ENCODE data around the gene GUCA2B.

Gene GUCA2B

GRCh38 chr1:42165511-42166210 is 12.5 kb downstream of the GUCA2B start:
- no peak for DNase-seq (ENCODE audit: low read depth in 1 of 2, low spot score in 1 of 2)

DNA sequence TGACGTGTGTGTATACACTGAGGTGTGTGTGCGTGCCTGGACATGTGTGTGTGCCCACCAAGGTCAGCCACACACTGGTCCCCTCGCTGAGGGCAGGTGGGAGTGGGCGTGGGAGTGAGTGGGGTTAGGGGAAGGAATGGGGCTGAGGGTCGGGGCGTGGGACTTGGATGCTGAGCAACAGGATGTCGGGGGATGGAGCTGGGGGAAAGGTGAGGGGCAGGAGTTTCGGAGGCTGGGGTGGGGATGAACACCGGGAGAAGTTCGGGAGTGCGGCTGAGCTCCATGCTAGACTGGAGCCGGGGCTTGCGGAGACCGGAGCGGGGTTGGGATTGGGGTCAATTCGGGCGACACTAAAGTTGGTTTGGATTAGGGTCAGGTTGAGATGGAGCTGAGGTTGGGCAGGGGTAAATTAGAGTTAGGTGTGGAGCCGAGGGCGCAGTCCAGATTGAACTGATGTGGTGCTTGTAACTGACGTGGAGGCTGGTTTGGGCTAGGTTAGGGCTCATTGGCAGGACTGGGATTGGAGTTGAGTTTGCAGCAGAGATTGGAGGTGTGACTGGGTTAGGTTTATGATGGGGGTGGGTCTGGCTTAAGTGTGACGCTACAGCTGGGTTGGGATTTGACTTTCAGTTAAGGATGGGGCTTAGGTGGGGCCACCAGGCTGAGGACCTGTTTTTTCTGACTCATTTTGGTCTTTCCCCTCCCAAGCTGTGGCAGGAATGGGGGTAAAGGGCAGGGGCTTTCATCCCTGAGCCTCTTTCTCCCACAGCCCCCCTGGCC is 14.6 kb downstream of the GUCA2B start:
- no peak for DNase-seq (ENCODE audit: low read depth in 1 of 2, low spot score in 1 of 2)

- no peak for DNase-seq (ENCODE audit: low read depth in 1 of 2, low spot score in 1 of 2)
These were observed 15.1 kb downstream of the GUCA2B start for GRCh38 chr1:42168391-42168670.

GRCh38 chr1:42168763-42169162 is 15.6 kb downstream of the GUCA2B start:
- no peak for DNase-seq (ENCODE audit: low read depth in 1 of 2, low spot score in 1 of 2)

GRCh38 chr1:42170779-42171621 is 17.8 kb downstream of the GUCA2B start:
- no peak for DNase-seq (ENCODE audit: low read depth in 1 of 2, low spot score in 1 of 2)

- no peak for DNase-seq (ENCODE audit: low read depth in 1 of 2, low spot score in 1 of 2)
These were observed 18.6 kb downstream of the GUCA2B start for GRCh38 chr1:42171679-42172266.

DNA sequence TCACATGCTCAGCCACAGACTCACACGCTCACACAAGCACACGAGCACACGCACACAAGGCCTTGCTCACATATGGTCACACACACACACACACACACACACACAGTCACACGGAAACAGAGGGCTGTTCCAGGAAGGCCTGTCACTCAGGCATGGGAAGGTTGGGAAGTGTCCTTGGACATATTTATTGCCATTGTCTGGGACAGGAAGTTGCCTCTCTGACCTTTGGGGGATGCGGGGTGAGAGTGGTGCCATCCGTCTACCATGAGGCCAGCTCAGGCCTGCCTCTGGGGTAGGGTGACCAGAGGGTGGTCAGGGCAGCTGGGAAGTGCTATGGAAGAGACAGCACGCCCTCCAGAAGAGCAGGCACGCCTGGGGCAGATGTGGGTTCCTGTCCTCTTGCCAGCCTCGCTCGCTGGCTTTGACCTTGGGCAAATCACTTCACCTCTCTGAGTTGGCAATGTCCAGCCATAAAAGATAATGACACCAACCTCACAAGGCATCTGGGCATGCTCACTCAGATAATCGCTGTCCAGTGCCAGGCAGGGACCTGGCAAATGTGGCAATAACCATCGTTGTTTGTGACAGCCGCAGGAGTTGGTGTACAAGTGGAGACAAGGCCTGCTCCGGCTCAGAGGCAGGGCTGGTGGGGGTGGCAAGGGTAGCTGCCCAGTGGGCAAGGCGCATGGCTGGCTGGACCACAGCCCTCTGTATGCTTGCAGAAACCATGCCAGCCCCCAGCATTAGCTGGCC is 19.3 kb downstream of the GUCA2B start:
- DNase-seq (ENCODE audit: low read depth in 1 of 2, low spot score in 1 of 2) = no peak

DNA sequence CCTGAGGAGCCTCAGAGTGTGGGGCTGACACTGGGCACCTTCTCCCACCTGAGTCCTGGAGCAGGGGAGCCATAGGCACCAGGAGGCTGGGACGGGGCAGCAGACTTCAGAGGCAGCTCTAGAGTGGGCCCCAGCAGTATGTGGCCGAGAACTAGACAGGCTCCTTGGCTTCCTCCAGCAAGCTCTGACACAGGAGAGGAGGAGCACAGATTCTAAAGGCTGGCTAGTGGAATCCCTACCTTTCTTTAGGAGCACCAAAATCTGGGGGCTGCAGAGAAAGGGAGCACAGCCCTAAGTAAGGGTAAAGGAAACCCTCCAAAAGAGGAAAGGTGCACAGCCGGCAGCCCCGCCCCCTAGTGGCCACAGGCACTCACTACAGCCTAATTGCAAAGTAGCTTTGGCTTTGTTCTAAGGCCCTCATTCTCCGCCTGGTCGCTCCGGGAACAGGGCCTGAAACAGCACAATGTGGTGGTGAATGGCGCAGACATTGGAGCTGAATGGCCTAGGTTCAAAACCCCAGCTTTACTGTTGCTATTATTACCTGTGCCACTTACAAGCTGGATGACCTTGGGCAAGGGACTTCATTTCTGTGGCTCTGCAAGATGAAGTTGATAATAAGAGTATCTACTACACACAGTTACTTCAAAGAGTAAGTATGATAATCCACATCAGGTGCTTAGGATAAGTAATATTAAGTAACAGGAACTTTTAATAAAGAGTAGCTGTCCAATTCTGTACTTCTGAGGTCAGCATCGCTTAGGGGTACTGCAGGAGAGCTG is 20.1 kb downstream of the GUCA2B start:
- peak; percentile 50 to 57 for DNase-seq (ENCODE audit: low read depth in 1 of 2, low spot score in 1 of 2)

DNA sequence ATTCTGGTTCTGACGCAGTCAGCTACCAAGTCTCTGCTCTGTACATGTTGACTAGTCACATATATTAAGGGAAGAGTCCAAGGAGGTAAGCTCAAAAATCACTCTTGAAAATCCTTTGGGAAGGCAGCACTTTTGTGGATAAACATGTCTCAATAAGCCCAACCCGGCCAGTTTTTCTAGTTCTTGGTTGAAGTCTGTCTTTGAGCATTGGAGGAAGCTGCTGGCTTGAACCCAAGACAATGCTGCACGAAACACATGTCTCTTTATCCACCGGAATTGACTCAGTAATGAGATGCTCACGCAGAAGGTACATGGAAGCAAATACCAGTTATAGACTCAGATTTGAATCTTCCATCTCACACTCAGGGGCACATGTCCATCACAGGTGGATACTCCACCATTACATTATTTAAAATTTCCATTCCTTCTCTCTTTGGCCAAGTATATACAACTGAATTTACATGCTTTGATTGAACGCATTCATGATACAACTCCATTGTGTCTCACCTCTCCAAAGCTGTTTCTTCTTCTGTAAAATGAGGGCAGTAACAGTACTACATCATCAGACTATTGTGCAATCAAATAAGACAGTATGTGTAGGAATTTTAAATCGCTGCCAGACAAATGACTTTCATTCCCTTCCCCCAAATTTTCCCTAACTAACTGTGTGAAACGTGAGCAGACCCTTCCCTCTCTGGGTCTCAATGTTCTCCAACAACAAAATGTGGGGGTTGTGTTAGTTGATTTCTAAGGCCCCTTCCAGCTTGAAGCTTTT is 20.9 kb downstream of the GUCA2B start:
- DNase-seq (ENCODE audit: low read depth in 1 of 2, low spot score in 1 of 2) = no peak

- DNase-seq (ENCODE audit: low read depth in 1 of 2, low spot score in 1 of 2) = no peak
These were observed 22.3 kb downstream of the GUCA2B start for GRCh38 chr1:42175314-42176054.

GRCh38 chr1:42176902-42177519 is 23.8 kb downstream of the GUCA2B start:
- peak in 1 of 2 donors; percentile 8 for DNase-seq (ENCODE audit: low read depth in 1 of 2, low spot score in 1 of 2)

DNA sequence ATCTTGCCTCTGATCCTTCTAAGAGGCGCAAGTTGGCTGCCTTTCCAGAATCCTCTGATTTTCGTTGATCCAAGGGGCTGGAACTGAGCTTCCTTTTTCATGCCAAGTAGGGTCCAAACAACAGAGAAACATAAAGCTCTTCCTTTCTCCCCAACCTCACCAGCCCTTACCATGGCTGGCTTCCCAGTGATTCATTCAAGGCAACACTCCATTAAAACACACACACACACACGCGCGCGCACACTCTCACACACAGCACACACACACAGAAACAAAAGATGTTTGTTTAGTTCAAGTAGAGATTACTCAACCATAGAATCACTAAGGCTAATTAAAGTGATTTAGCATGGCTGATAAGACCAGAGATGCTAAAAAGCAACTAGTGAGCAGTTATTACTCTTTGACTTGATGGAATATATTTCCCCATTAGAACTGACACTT is 24.4 kb downstream of the GUCA2B start:
- no peak for DNase-seq (ENCODE audit: low read depth in 1 of 2, low spot score in 1 of 2)

DNA sequence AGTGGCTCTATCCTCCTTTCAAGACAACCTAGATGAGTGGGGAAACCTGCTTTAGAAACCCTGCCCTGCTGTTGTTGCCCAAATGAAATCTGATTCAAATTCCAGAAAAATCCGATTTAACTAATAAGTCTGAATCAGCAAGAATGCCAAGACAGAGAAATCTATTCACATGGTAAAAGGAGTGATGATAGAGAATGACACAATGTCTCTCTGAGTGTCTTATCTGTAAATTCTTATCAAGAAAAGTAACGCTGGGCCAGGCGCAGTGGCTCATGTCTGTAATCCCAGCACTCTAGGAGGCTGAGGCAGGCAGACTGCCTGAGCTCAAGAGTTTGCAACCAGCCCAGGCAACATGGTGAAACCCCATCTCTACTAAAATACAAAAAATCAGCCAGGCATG is 25.0 kb downstream of the GUCA2B start:
- no peak for DNase-seq (ENCODE audit: low read depth in 1 of 2, low spot score in 1 of 2)

GRCh38 chr1:42179275-42179674 is 26.1 kb downstream of the GUCA2B start:
- no peak for DNase-seq (ENCODE audit: low read depth in 1 of 2, low spot score in 1 of 2)

DNA sequence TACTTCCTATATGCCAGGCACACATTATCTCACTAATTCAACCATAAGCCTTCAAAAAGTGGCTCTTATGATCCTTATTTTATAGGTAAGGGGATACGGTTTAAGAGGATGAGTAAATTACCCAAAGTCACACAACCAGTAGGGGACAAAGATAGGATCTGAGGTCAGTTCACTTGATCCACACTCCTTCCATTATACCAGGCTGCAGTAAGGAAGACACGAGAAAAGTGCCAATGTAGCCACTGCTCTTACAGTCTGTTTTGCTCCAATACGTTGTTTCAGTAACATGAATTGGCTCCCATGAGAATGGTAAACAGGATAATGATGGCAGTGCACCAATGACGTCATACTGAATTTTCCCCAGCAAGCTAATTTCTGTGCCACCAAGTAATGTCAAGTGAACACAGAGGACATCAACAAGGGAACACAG is 26.7 kb downstream of the GUCA2B start:
- DNase-seq (ENCODE audit: low read depth in 1 of 2, low spot score in 1 of 2) = no peak

DNA sequence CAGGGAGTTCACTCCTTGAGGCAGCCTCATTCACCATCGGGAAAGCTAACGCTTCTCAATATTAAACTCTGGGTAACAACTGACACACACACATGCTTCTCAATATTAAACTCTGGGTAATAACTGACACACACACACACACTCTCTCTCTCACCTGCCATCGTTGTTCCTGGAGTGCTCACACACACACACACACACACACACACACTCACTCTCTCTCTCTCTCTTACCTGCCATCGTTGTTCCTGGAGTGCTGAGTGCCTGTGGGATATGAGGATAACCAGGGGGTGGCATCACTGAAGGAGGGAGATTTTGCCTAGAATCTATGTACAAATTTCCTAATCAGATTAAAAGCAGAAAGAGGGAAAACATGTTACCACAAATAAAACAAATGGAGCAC is 28.5 kb downstream of the GUCA2B start:
- DNase-seq (ENCODE audit: low read depth in 1 of 2, low spot score in 1 of 2) = no peak

- DNase-seq (ENCODE audit: low read depth in 1 of 2, low spot score in 1 of 2) = no peak
These were observed 30.2 kb downstream of the GUCA2B start for GRCh38 chr1:42183210-42183956.

- no peak for DNase-seq (ENCODE audit: low read depth in 1 of 2, low spot score in 1 of 2)
These were observed 30.7 kb downstream of the GUCA2B start for GRCh38 chr1:42183957-42184268.
